Stomach (tissue), 9 donors: ENCODE results near the gene C9orf50. TPM values are rescaled to one million over a fixed set of nuclear protein-coding genes. Genes with fewer than 3 reads are reported as not detected.
A peak's percentile ranks its signal among the peaks of the same experiment; 100 is the strongest.
"Not testable (repeated sequence)": the region's sequence is repeated elsewhere in the genome, so short reads cannot be mapped to it uniquely, and the experiment has no call there.

Experiments
- DNase-seq, 2 donors: peaks; one replicate each; pipeline versions ENCODE4 v3.0.0 to v3.0.0-alpha.2; 2013 to 2019
- H3K27ac ChIP-seq, 5 donors: fragments of 200-600 bp in 4 of 5; sonication (generic) in 4 of 5; one replicate each; pipeline ENCODE4 v1.5.1; 2013 to 2019; ENCODE audit warnings: mild to moderate bottlenecking in 1 of 5, moderate library complexity in 1 of 5
- H3K27me3 ChIP-seq, 3 donors: fragments of 200-600 bp; sonication (generic); one replicate each; pipeline ENCODE4 v1.5.1; 2017 to 2019; ENCODE audit warnings: mixed run types in 1 of 3
- H3K36me3 ChIP-seq, 4 donors: fragments of 200-600 bp; sonication (generic); 1 replicate in 3 of 4; 2 replicates in 1 of 4; pipeline ENCODE4 v1.5.1; 2016 to 2019
- H3K4me1 ChIP-seq, 4 donors: fragments of 200-600 bp; sonication (generic); one replicate each; pipeline ENCODE4 v1.5.1; 2016 to 2019
- H3K4me3 ChIP-seq, 4 donors: fragments of 200-600 bp; sonication (generic) in 3 of 4; one replicate each; pipeline ENCODE4 v1.5.1; 2016 to 2019; ENCODE audit warnings: mild to moderate bottlenecking in 1 of 4
- H3K9me3 ChIP-seq, 4 donors: fragments of 200-600 bp; sonication (generic); one replicate each; pipeline ENCODE4 v1.5.1; 2016 to 2019
- EP300 ChIP-seq: sonication (generic); formaldehyde crosslinking; IDR thresholded peaks from one replicate; pipeline ENCODE4 v1.6.1; 2017; ENCODE audit warnings: antibody characterized with exemption
- POLR2A ChIP-seq, 4 donors: fragments of 450-650 bp; IDR thresholded peaks; one replicate each; pipeline ENCODE4 v1.6.1; 2016; ENCODE audit warnings: antibody characterized with exemption in 4 of 4, control low read depth in 2 of 4, mild to moderate bottlenecking in 1 of 4, moderate library complexity in 1 of 4
- POLR2AphosphoS5 ChIP-seq, 3 donors: sonication (generic); formaldehyde crosslinking; IDR thresholded peaks; one replicate each; pipeline ENCODE4 v1.6.1; 2016; ENCODE audit warnings: antibody characterized with exemption in 3 of 3
- WGBS, 5 donors: extraction: QIAGEN DNeasy Blood & Tissue Kit in 3 of 5; methylation state at CpG; one replicate each; pipeline versions ENCODE4 v1.1.5 to v1.1.7; 2013 to 2018; 5-methylcytosine and 5-hydroxymethylcytosine counted together
- intact Hi-C: fragments of 100-400 bp; cut with DNase I; formaldehyde crosslinking; loops from one replicate; pipeline ENCODE4 v1.15.1; 2023; ENCODE audit warnings: low total_unique reads
- polyA plus RNA-seq, 3 donors: library from polyadenylated mRNA; stranded (reverse); fragments of 200-250 nt; gene quantifications; one replicate each; pipeline ENCODE4 v1.2.3, GENCODE V29; 2013
- total RNA-seq, 5 donors: library from RNA; depleted of rRNA; stranded (reverse); fragments of >200 nt; gene quantifications; one replicate each; pipeline versions ENCODE4 v1.1.0 to v1.2.3, GENCODE V29; 2014 to 2016
- TF ChIP-seq, protein P1 (sequence below), 7 experiments: fragments of 450-650 bp in 4 of 7; fragments of 200-600 bp in 3 of 7; sonication (generic) in 3 of 7; IDR thresholded peaks; one replicate each; pipeline ENCODE4 v1.5.1; 2016 to 2019; ENCODE audit warnings: antibody characterized with exemption in 7 of 7, control low read depth in 2 of 7, mild to moderate bottlenecking in 1 of 7
- donor health status: healthy with polysubstance abuse.
- donor health status: Bipolar disorder and iron deficiency.
- donor health status: healthy.

C9orf50 gene
- total and polyA plus RNA-seq, 8 donors: 0.13 TPM; not detected in 7

DNA sequence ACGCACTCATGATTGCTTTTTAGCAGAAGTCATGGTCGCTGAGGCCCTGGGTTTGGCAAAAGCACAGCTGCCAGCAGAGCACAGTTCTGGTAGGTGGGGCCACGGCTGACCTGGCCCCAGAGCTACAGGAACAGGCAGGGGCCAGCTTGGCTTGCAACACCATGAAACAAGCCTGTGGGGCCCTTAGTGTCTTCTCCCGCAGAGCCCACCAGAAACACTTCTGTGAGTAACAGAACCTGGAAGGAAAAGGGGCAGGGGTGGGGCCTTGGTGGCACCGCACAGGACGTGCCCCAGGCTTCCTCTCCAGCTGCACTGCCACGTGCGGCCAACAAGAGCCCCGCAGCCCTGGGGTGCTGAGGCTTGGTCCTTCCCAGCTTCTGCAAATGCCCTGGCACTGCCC is 16.2 kb upstream of the C9orf50 start:
- Histone ChIP-seq H3K9me3 (no peaks in the 10 kb centered on the region), H3K4me1 (peaks cover 28 to 71% (median 53%) of the 10 kb centered on the region in 4 donors), H3K27me3 (no peaks in the 10 kb centered on the region), H3K27ac (peak overlapping the region in 3 of 5 donors; percentile 44 to 90 (median 49)), H3K4me3 (no peak overlapping the region), H3K36me3 (peaks cover 64 to 77% (median 74%) of the 10 kb centered on the region in 4 donors)
- TF ChIP-seq EP300 (no peak), POLR2AphosphoS5 (IDR thresholded peaks at IDR 0.05) (no peak), POLR2A (IDR thresholded peaks at IDR 0.05) (no peak)
- TF ChIP-seq, protein P1, sequence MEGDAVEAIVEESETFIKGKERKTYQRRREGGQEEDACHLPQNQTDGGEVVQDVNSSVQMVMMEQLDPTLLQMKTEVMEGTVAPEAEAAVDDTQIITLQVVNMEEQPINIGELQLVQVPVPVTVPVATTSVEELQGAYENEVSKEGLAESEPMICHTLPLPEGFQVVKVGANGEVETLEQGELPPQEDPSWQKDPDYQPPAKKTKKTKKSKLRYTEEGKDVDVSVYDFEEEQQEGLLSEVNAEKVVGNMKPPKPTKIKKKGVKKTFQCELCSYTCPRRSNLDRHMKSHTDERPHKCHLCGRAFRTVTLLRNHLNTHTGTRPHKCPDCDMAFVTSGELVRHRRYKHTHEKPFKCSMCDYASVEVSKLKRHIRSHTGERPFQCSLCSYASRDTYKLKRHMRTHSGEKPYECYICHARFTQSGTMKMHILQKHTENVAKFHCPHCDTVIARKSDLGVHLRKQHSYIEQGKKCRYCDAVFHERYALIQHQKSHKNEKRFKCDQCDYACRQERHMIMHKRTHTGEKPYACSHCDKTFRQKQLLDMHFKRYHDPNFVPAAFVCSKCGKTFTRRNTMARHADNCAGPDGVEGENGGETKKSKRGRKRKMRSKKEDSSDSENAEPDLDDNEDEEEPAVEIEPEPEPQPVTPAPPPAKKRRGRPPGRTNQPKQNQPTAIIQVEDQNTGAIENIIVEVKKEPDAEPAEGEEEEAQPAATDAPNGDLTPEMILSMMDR (IDR thresholded peaks at IDR 0.05): no peak
- 20 to 58% (median 38%) methylated on average over 2 to 9 of the region's 9 CpGs for WGBS, 5 donors
- DNase-seq: no peak
- intact Hi-C loops: no loop called here

DNA sequence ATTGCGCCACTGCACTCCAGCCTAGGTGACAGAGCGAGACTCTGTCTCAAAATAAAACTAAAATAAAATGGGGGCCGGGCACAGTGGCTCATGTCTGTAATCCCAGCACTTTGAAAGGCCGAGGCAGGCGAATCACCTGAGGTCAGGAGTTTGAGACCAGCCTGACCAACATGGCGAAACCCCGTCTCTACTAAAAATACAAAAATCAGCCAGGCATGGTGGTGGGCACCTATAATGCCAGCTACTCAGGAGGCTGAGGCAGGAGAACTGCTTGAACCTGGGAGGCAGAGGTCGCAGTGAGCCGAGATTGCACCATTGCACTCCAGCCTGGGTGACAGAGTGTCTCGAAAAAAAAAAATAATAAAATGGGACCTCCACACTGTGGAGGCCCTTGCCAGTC is 15.4 kb upstream of the C9orf50 start:
- WGBS, 5 donors: 80 to 94% (median 88%) methylated on average over 9 to 10 of the region's 10 CpGs
- H3K4me3 ChIP-seq, intact Hi-C loops, DNase-seq, H3K27me3 ChIP-seq, H3K9me3 ChIP-seq: not testable (repeated sequence)
- Histone ChIP-seq H3K36me3 (peaks cover 64 to 78% (median 76%) of the 10 kb centered on the region in 4 donors), H3K27ac (peak overlapping the region in 2 of 5 donors; percentile 44 to 49), H3K4me1 (peaks cover 33 to 76% (median 58%) of the 10 kb centered on the region in 4 donors)

DNA sequence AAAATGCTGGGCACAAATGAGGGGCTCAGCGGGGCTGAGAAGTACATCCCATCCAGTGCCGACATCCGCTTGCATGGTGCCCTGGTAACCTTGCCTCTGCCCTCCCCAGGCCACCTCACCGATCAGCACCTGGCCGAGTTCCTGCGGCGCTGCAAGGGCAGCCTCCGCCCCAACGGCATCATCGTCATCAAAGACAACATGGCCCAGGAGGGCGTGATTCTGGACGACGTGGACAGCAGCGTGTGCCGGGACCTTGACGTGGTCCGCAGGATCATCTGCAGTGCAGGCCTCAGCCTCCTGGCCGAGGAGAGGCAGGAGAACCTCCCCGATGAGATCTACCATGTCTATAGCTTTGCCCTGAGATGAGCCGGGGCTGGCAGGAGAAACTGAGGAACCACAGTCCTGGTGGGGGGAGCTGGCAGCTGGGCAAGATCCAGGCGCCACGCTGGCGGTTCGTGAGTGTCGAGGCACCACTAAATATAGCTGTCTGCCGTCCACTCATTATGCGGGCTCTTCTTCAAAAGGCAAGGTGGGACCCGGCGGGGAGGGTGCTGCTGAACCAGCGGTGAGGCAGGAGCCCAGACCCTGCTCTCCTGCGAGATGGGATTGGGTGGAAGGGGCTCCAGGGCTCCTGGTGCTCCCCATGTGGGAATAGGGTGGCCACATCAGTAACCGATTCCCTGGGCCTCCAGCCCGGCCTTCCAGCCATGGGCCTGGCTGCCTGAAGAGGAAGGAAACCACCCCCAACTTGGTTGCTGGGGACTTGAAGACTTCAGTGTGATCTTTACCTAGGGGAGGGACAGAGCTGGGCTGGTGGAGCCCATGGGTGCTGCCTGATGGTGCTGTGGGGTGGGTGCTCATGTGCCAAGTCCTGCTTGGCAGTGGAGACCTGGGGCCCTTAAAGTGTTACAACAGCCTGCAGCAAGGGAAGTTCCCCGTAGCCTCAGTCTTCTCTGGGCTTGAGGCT is 14.5 kb upstream of the C9orf50 start:
- no peaks in the 10 kb centered on the region for H3K27me3 ChIP-seq
- H3K9me3 ChIP-seq: no peaks in the 10 kb centered on the region
- WGBS, 5 donors: 89 to 93% (median 91%) methylated on average over 26 to 34 of the region's 34 CpGs
- intact Hi-C loops: no loop called here
- no peak overlapping the region for H3K4me3 ChIP-seq
- peaks cover 64 to 78% (median 76%) of the 10 kb centered on the region in 4 donors for H3K36me3 ChIP-seq
- DNase-seq: no peak
- no peak overlapping the region for H3K27ac ChIP-seq
- H3K4me1 ChIP-seq: peaks cover 33 to 76% (median 58%) of the 10 kb centered on the region in 4 donors
- TF ChIP-seq POLR2A (IDR thresholded peaks at IDR 0.05): no peak
- TF ChIP-seq EP300: no peak
- no peak for TF ChIP-seq POLR2AphosphoS5 (IDR thresholded peaks at IDR 0.05)
- TF ChIP-seq, protein P1 (IDR thresholded peaks at IDR 0.05): no peak

DNA sequence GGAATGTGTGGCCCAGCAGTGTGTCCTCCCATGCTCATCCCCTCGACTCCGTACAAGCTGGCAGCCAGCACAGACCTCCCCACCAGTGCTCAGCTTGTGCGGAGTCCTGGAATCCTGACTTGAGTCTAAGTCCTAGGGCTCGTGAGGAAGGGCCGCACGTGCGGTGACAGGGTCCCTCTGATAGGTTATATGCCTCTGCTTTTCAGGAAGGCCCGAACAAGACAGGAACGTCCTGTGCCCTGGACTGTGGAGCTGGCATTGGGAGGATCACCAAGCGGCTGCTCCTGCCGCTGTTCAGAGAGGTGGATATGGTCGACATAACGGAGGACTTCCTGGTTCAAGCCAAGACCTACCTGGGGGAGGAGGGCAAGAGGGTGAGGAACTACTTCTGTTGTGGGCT is 12.9 kb upstream of the C9orf50 start:
- H3K27me3 ChIP-seq: no peaks in the 10 kb centered on the region
- H3K36me3 ChIP-seq: peaks cover 59 to 71% (median 69%) of the 10 kb centered on the region in 4 donors
- H3K9me3 ChIP-seq: no peaks in the 10 kb centered on the region
- no peak overlapping the region for H3K27ac ChIP-seq
- peaks cover 22 to 75% (median 57%) of the 10 kb centered on the region in 4 donors for H3K4me1 ChIP-seq
- DNase-seq: no peak
- TF ChIP-seq EP300 (no peak), POLR2AphosphoS5 (IDR thresholded peaks at IDR 0.05) (no peak), POLR2A (IDR thresholded peaks at IDR 0.05) (no peak)
- TF ChIP-seq, protein P1 (IDR thresholded peaks at IDR 0.05): no peak
- intact Hi-C loops: no loop called here
- H3K4me3 ChIP-seq: no peak overlapping the region
- WGBS, 5 donors: 73 to 86% (median 80%) methylated on average over 9 to 13 of the region's 13 CpGs
